CD4-positive, alpha-beta T cell treated with Interleukin-15 for 1 hour (primary cell): ENCODE data around the gene FMNL3.
A peak's percentile ranks its signal among the peaks of the same experiment; 100 is the strongest.
"Not testable (repeated sequence)": the region's sequence is repeated elsewhere in the genome, so short reads cannot be mapped to it uniquely, and the experiment has no call there.

Experiments used
- DNase-seq: peaks from one replicate; pipeline ENCODE4 v3.0.0-alpha.2; 2020

FMNL3 gene, protein sequence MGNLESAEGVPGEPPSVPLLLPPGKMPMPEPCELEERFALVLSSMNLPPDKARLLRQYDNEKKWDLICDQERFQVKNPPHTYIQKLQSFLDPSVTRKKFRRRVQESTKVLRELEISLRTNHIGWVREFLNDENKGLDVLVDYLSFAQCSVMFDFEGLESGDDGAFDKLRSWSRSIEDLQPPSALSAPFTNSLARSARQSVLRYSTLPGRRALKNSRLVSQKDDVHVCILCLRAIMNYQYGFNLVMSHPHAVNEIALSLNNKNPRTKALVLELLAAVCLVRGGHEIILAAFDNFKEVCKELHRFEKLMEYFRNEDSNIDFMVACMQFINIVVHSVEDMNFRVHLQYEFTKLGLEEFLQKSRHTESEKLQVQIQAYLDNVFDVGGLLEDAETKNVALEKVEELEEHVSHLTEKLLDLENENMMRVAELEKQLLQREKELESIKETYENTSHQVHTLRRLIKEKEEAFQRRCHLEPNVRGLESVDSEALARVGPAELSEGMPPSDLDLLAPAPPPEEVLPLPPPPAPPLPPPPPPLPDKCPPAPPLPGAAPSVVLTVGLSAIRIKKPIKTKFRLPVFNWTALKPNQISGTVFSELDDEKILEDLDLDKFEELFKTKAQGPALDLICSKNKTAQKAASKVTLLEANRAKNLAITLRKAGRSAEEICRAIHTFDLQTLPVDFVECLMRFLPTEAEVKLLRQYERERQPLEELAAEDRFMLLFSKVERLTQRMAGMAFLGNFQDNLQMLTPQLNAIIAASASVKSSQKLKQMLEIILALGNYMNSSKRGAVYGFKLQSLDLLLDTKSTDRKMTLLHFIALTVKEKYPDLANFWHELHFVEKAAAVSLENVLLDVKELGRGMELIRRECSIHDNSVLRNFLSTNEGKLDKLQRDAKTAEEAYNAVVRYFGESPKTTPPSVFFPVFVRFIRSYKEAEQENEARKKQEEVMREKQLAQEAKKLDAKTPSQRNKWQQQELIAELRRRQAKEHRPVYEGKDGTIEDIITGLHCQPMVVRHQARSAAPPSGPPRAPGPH

DNA sequence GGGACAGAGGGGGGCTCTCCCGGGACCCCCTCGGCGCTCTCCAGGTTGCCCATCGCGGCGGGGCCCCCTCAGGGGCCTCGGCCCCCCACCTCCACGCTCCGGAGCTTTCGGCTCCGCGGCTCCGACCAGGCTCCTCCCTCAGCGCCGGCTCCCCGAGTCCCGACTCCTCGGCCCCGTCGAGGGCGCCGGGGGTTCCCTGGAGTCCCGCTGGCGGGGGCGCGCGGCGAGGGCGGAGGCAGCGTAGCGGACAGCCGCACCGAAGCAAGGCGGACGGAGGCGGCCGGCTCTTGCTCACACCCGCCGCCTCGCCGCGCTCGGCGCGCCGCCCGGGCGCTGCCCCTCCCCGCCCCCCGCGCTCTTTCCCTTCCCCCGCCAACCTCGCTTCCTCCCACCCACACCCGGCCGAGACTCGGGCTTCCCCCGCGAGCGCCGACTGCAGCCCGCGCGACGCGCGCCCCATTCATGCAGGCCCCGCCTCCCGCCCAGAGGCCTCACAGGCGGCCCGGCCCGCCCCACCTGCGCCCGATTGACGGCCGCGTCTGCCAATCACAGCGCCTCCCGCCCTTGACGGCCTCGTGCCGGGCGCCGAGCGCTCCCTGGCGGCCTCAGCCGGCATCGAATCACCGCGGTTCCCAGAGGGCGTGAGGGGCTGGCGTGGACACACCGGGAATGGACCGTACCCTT lies at the start of gene FMNL3:
TSS of gene FMNL3 (minus strand) at position 278 of the 684 bp plus-strand sequence. CDS start at position 53, 225 bp downstream.
- peak; percentile 98 for DNase-seq

DNA sequence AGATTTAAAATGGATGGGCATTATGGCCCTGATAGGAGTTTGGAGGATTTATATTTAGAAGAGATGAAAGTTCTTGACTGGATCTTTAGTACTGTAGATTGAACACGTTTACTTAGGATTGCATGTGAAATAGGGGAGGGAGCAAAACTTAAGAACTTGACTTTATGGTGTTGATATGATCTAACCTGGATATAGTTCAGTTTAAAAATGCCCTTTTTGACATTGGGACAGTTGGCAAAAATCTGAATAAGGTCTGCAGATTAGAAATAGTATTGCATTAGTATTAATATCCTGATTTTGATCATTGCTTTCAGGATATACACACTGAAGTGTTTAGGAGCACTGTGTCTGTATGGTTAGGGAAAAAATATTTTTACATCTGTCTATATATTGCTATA lies 43.8 kb upstream of the FMNL3 start:
- DNase-seq = no peak

DNA sequence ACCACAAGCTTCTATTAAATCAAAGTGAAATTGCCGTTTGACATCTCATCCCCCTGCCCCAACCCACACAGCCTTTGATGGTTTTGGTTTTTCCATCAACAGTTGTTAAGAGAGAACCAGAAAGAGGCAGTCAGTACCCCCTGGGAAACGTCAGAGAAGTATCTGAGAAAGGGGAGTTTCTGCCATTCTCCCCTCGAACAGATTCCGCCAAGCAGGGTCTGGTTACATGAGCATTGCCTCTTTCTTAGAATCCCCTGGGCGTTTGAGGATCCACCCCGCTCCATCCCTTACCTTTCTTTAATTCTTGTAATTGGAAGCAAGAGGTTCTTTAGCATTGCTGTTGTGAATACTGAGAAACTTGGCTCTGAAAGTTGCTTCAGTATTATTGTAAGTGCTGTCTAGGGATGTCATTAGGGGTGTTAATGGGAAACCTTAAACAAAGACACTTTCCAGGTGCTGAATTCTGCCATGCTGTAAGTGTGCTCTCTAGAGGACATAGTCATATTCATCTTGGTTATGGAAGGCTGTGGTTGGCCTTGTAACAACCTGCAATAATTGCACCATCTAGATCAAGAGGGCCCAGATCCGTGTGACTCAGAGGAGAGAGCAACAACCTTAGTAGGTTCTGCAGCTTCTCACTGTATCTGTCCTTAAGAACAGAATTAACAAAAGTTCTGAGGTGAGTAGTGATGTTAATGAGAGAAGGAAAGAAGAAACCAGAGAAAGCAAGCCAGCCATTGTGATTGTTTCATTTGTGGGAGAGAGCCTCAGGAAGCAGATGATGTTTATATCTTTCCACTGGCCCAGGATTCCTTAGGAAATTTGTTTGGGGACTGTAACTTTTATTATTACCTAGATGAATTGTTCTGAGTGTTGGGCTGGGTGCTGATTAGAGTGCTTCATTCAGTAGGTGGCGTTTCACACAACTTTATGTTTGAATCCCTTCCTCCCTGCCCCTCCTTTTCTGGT lies 43.1 kb upstream of the FMNL3 start:
- DNase-seq = peak; percentile 34

DNA sequence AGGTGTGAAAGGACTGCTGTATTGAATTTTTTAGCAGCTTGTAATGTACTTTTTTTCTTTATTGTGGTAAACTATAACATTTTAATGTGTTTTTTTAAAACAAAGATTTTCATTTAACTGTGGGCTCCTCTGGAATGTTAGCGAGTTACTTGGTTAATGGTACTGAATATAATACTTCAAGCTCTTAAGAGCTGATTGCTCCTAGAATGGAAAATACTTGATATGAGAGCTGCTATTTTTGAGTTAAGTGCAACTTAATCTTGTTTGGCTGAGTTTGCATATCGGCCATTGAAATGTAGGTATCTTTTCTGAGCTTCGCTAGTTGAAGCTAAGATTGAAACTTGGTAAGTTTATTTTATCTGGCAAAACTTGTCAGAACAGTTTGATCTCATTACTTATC lies 41.6 kb upstream of the FMNL3 start:
- no peak for DNase-seq

DNA sequence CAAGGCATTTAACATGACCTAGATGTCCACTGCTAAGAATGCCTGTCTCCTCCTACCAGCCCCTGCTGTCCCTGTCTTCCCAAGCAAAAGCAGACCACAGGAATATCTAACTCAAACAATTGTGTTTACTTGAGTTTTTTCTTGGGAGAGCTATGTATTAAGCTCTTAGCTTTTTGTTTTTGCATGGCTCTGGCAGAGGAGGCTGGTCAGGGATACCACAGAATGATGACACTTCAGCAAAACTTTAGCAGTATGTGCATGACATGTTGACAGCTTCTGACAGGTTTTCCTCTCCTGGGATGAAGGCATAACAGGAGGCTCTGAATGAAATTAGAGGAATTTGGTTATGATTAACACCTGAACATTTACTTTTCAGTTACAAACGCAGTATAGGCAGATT lies 41.1 kb upstream of the FMNL3 start:
- DNase-seq = no peak

DNA sequence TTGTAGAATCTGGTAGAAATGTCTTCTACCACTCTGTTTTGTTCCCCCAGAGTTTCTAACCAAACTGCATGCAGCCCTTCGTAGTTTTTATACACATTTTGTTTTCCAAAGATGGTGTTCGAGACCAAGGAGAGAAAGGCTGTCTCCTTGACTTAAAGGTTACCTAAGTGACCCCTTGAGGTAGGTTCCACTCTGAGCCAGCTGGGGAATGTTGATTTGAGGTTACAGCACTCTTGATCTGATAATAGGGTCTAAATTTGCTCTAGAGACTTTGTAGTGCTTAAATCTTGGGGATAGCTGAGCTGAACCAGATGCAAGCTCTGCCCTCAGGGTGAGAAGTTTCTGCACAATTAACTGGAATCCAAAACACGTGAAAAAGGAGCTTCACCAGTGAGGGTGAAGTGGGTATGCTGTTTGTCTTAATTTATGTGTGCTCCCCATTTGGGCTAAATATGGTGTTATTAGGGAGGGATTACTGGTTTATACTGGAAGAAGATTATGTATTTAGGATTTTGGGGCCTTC lies 37.2 kb upstream of the FMNL3 start:
- DNase-seq = no peak

DNA sequence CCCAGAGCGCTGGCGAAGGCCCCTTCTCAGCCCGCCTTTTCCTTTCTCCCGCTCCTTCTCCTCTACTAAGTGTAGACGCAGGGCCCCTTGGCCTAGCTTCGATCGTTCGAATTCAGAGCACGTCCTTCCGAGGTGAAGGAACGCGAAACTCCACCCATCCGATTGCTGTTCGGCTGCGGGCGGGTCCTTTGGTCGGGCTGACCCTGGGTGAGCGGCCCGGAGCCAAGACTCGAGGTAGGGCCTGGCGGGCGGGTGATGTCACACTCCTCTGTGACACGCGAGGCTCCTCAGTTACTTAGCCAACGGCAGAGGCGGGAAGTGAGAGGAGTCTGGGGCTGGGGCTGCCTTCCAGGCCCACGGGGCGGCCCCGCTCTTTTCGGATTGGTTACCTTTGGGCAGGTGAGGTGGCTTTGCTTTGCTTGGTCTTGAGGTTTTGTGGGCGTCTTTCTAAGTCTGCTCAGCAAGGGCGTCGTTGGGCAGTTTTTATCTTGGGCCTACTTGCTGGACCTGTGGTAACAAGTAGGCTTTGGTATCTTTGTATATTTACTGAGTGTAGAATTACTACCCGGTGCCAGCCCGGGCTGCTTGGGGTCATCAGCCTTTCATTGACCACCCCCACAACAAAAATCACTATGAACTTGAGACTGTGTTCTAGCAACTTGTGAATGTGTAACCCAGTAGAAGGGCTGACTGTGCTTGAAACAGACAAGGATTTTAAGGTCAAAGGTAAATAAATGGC lies 34.8 kb upstream of the FMNL3 start:
- DNase-seq = peak; percentile 93

DNA sequence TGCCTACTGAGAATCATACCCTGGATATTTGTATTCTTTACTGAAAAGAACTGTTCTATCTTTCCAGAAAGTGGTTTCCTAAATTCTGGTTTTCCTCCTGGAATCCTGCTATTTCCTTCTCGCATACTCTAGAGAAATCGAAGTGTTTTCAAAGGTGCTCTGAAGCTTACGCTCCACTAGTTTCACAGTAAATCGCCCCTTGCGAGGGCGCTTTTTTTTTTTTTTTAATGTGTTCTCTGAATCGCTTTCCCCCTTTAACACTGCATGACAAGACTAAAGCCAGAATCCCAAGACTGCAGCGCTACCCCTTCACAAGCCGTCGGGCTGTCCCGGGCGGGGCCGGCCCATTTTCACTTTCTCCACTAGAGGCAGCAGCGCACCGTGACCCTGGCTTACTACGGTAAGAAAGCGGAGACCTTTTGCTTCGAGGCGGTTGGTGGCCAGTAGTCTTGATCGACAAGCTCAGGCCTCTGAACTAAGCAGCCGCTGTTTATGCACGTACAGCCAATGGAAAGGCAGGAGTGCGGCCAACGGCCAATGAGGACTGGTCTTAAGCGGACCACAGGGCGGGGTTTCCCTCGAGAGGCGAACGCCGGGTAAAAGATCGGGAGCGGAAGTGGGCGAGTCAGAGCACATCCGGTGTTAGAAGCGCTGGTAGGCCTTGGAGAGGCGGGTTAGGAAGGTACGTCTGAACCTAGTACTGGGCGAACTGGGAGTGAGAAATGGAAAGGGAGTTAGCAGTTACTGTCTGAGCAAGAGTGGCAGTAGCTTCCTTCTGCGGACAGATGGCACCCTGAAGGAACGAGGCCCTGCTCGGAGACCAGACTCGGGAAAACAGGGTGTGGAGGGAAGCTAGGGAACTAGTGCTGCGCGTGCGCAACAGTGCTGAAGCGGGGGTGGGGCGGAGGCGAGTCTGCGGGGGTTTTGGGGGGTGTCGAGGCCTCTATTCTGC lies 34.0 kb upstream of the FMNL3 start, which contains the start of gene TMBIM6:
TSS of gene TMBIM6 (plus strand) at position 628 of the 952 bp plus-strand sequence. CDS start 10,937 bp downstream, outside the sequence.
- DNase-seq = peak; percentile 100

DNA sequence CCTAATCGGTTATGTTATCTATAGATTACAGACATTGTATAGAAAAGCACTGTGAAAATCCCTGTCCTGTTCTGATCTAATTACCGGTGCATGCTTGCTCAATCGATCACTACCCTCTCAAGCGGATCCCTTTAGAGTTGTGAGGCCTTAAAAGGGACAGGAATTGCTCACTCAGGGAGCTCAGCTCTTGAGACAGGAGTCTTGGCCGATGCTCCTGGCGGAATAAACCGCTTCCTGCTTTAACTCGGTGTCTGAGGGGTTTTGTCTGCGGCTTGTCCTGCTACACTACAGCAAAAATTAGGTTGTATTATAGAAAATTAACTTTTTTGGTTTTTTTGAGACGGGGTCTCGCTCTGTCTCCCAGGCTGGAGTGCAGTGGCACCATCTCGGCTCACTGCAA lies 33.1 kb upstream of the FMNL3 start:
- DNase-seq = not testable (repeated sequence)

DNA sequence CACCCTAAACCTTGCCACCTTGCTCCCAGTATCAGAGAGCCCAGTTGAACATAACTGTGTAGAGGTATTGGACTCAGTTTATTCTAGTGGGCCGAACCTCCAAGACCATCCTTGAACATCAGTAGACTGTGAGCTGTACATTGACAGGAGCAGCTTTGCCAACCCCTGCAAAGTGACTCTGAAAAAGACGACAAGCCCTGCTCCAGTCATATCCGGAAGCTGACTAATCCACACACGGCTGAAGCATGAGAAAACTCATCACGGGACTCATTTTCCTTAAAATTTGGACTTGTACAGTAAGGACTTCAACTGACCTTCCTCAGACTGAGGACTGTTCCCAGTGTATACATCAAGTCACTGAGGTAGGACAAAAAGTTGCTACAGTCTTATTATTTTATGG lies 31.5 kb upstream of the FMNL3 start:
- not testable (repeated sequence) for DNase-seq

DNA sequence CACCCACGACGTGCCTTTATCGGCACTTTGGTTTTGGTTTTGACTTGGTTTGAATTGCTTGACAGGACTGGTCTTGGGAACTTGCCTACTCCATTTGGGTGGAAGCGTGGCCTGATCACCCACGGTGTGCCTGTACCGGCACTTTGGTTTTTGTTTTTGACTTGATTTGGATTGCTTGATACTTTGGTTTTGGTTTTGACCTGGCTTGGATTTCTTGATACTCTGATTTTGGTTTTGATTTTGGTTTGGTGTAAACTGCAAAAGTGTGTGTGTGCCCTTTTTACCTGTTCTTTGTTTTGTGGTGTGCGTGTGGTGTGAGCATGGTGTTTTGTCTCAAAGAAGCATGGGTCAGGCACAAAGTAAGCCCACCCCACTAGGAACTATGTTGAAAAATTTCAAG lies 27.7 kb upstream of the FMNL3 start:
- not testable (repeated sequence) for DNase-seq

DNA sequence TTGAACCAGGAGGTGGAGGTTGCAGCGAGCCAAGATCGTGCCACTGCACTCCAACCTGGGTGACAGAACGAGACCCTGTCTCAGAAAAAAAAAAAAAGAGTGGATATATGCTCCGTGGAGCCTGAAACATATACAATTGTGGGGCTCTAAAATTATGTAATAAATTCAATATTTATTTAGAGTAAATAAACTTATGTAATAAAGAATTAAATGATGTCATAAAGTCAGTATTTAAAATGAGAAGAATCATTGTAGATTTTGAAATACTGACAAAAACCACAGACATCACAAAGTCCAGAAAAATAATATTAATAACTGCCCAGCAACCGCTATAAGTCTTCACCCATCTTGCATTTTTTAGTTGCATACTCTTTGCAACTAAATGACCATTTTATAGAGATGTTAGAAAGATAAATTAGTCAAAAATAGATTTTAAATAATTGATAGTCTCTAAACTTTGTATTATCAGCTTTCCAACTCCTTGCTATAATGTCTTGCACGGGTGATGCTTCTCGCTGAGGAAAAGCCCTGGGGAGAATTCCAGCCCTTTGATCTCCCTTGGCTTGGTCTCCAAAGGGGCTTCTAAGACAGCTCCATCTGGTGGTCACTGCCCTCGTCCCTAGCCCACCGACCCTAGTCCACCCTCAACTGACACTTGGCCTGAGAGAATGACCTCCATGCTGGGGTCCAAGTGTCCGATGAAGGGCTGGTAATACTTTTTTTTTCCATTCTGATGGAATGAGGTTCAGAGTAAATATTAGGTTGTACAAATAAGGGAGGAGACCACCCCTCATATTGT lies 26.2 kb upstream of the FMNL3 start:
- DNase-seq = no peak

DNA sequence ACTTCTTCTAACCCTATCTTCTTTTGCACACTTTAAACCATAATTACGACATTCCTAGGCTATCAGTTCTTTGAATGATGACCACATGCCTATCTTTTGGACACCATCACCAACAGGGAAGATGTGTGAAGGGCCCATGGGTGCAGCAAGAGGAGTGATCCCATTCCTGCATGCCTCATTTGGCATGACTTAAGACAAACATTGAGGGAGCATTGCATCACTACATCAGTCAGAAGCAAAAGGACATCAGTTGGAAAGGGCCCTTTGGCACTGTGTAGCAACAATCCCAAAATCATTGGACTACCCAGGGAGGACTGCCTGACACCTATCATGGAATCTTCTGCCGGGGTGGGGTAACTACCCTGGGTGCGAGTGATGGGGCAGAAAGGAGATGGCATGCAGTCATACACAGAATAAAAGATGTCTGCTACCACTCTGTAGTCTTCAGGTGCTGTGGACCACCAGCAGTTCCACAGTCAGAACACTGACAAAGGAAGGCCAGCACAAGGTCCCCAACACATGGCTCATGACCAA lies 23.4 kb upstream of the FMNL3 start:
- no peak for DNase-seq

DNA sequence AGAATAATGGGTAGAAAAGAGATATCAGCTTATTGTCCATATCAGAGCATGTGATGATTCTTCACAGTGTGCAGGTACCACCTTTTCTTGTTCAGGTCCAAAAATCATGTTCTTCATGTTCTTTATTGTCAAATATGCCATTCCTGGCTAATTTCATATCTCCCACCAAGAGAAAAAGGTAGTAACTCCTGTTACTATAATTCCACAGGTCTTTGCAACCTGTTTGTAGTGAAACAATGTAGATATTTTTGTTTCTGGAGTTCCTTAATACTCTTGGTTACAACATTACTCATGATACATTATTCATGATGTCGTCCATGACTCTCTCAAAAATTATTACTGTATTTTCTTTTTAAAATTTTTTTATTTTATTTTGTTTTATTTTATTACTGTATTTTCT lies 22.8 kb upstream of the FMNL3 start:
- DNase-seq = no peak

DNA sequence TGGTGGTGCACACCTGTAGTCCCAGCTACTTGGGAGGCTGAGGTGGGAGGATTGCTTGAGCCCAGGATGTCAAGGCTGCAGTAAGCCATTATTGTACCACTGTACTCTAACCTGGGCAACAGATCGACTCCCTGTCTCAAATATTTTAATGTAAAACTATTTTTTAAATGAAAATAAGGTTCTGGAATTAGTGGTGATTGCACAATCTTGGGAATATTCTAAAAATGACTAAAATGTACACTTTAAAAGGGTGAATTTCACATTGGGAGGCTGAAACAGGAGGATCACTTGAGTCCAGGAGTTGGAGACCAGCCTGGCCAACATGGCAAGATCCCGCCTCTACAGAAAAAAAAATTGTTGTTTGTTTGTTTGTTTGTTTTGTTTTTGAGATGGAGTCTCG lies 21.2 kb upstream of the FMNL3 start:
- no peak for DNase-seq

DNA sequence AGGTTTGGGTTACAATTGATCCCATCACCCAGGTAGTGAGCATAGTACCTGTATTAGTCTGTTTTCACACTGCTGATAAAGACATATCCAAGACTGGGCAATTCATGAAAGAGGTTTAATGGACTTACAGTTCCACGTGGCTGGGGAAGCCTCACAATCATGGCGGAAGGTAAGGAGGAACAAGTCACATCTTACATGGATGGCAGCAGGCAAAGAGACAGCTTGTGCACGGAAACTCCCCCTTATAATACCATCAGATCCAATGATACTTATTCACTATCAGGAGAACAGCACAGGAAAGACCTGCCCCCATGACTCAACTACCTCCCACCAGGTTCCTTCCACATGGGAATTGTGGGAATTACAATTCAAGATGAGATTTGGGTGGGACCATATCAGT lies 14.2 kb upstream of the FMNL3 start:
- not testable (repeated sequence) for DNase-seq

DNA sequence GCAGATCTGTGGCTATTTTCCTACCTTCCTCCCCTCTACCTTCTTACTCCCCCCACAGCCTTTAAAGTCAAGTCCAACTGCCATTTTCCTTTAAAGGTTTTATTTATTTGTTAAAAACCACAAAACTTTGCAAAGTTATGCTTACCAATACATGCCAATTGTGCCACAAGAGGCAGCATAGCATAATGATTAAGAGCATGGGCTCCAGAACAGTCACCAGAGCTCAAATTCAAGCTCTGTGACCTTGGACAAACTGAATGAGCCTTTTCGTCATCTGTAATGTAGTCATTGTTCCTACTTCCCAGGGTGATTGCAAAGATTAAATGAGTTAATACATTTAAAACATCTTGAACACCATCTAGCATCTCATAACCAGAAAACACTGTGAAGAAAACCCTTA lies 13.0 kb upstream of the FMNL3 start:
- no peak for DNase-seq

DNA sequence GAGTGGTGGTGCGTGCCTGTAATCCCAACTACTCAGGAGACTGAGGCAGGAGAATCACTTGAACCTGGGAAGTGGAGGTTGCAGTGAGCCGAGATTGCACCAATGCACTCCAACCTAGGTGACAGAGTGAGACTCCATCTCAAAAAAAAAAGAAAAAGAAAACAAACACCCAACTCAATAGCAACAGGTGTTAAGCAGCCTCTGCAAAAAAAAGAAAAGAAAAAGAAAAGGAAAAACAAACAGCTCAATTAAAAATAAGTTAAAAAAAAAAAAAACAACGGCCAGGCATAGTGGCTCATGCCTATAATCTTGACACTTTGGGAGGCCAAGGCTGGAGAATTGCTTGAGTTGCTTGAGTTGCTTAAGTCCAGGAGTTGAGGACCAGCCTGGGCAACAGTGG lies 10.6 kb upstream of the FMNL3 start:
- DNase-seq = not testable (repeated sequence)
